Sigmoid colon (tissue), 7 donors: ENCODE measurements around the gene LPAR1. TPM values are rescaled to one million over a fixed set of nuclear protein-coding genes. Genes with fewer than 3 reads are reported as not detected.

Source experiments
- DNase-seq: peaks from one replicate; pipeline ENCODE4 v3.0.0-alpha.2; 2019
- H3K27ac ChIP-seq, 4 donors: fragments of 200-600 bp; sonication (generic); one replicate each; pipeline ENCODE4 v1.5.1; 2016 to 2019; ENCODE audit warnings: mild to moderate bottlenecking in 1 of 4
- H3K27me3 ChIP-seq, 3 donors: fragments of 200-600 bp; sonication (generic); one replicate each; pipeline ENCODE4 v1.5.1; 2019; ENCODE audit warnings: mild to moderate bottlenecking in 1 of 3
- H3K36me3 ChIP-seq, 4 donors: fragments of 200-600 bp; sonication (generic); one replicate each; pipeline ENCODE4 v1.5.1; 2016 to 2019
- H3K4me1 ChIP-seq, 4 donors: fragments of 200-600 bp; sonication (generic); one replicate each; pipeline ENCODE4 v1.5.1; 2017 to 2019
- H3K4me3 ChIP-seq, 4 donors: fragments of 200-600 bp; sonication (generic); one replicate each; pipeline ENCODE4 v1.5.1; 2017 to 2019; ENCODE audit warnings: mild to moderate bottlenecking in 2 of 4, moderate library complexity in 1 of 4
- H3K9me3 ChIP-seq, 4 donors: fragments of 200-600 bp in 3 of 4; sonication (generic) in 3 of 4; one replicate each; pipeline versions ENCODE4 v1.5.1 to v1.6.1; 2013 to 2019
- EP300 ChIP-seq, 4 donors: sonication (generic); formaldehyde crosslinking; IDR thresholded peaks; one replicate each; pipeline ENCODE4 v1.6.1; 2017; ENCODE audit warnings: antibody characterized with exemption in 4 of 4
- POLR2A ChIP-seq, 2 donors: fragments of 450-650 bp; IDR thresholded peaks; one replicate each; pipeline ENCODE4 v1.6.1; 2016; ENCODE audit warnings: antibody characterized with exemption in 2 of 2, mild to moderate bottlenecking in 2 of 2, moderate library complexity in 2 of 2
- POLR2AphosphoS5 ChIP-seq, 4 donors: sonication (generic); formaldehyde crosslinking; IDR thresholded peaks; one replicate each; pipeline ENCODE4 v1.6.1; 2017; ENCODE audit warnings: antibody characterized with exemption in 4 of 4
- WGBS, 2 donors: extraction: QIAGEN DNeasy Blood & Tissue Kit; methylation state at CpG; one replicate each; pipeline ENCODE4 v1.1.7; 2013; 5-methylcytosine and 5-hydroxymethylcytosine counted together
- intact Hi-C: fragments of 100-400 bp; cut with DNase I; formaldehyde crosslinking; loops from one replicate; pipeline ENCODE4 v1.15.1; 2023
- polyA plus RNA-seq, 3 donors: library from polyadenylated mRNA; stranded (reverse); fragments of 200-250 nt; gene quantifications; one replicate each; pipeline ENCODE4 v1.2.3, GENCODE V29; 2013
- total RNA-seq, 4 donors: library from RNA; depleted of rRNA; stranded (reverse); fragments of >200 nt; gene quantifications; one replicate each; pipeline ENCODE4 v1.1.0, GENCODE V29; 2016
- TF ChIP-seq, protein P1 (sequence below), 4 experiments: fragments of 450-650 bp in 3 of 4; fragments of 200-600 bp in 1 of 4; IDR thresholded peaks; one replicate each; pipeline ENCODE4 v1.5.1; 2016 to 2019; ENCODE audit warnings: antibody characterized with exemption in 4 of 4, mild to moderate bottlenecking in 3 of 4, moderate library complexity in 2 of 4
- donor health status: healthy with polysubstance abuse.
- donor health status: Bipolar disorder and iron deficiency.
- donor health status: healthy.

Gene LPAR1
- total and polyA plus RNA-seq, 7 donors = 11.3 to 62.4 (median 34.9) TPM

DNA sequence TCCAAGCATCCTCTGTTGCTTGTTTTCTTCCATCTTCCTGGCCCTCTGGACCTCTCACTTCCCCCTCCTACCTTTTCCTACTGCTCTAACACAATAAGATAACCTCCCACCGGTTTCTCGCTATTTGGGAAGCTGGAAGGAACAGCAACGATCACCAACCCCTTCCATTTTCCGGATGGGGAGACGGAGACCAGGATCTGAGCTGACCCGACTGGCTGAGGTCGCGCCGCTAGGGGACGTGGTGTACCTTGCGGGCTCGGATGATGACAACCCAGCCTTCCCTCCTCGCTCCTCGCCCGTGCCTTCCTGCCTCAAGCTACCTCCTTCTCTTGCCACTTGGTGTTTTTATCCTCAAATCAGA, 1.9 kb downstream of the LPAR1 start:
- peaks cover 0 to 18% (median 12%) of the 10 kb centered on the region in 4 donors for H3K4me1 ChIP-seq

DNA sequence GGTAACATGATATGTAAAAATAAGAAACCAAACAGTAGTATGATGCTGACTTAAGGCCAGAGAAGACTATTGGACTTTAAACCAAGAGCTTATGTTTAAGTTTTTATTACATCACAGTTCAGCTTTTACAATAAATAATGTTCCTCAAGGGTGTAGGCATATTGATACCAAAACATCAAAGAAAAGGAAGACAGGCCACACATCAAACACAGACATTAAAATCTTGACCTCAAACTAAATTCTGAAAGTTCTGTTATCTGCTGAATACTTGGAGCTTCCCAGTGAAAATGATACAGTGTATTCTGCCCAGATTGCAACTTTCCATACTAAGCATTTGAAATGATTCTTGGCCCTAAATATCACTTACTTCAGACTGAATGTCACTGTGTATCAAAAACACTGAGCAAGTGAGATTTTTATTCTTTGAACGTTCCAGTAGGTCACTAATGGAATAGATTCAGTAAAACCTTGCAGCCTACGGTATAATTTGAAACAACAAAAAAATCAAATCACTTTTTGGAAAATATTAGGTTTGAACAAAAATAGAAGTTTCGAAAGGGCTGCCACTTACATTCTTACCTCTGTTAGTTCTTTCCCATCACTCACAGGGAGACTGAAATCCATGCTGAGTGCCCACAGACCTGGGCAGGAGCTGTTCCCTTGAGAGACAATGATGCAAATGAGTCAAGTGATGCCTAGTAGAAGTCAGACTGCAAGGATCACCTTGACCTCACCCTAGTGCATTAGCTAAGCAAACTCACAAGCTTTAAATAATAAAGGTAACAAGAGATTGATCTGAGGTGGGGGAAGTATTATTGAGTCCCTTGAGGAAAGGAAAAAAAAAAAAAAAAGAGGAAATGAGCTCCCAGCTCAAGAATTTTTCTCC, 2.5 kb downstream of the LPAR1 start:
- H3K36me3 ChIP-seq = no peaks in the 10 kb centered on the region
- peak overlapping the region; percentile 79 to 85 (median 83) for H3K27ac ChIP-seq
- DNase-seq = no peak
- TF ChIP-seq POLR2A (IDR thresholded peaks at IDR 0.05) = no peak
- TF ChIP-seq, protein P1, sequence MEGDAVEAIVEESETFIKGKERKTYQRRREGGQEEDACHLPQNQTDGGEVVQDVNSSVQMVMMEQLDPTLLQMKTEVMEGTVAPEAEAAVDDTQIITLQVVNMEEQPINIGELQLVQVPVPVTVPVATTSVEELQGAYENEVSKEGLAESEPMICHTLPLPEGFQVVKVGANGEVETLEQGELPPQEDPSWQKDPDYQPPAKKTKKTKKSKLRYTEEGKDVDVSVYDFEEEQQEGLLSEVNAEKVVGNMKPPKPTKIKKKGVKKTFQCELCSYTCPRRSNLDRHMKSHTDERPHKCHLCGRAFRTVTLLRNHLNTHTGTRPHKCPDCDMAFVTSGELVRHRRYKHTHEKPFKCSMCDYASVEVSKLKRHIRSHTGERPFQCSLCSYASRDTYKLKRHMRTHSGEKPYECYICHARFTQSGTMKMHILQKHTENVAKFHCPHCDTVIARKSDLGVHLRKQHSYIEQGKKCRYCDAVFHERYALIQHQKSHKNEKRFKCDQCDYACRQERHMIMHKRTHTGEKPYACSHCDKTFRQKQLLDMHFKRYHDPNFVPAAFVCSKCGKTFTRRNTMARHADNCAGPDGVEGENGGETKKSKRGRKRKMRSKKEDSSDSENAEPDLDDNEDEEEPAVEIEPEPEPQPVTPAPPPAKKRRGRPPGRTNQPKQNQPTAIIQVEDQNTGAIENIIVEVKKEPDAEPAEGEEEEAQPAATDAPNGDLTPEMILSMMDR (IDR thresholded peaks at IDR 0.05) = no peak
- TF ChIP-seq EP300 (IDR thresholded peaks at IDR 0.05) = no peak
- TF ChIP-seq POLR2AphosphoS5 (IDR thresholded peaks at IDR 0.05) = no peak
- peaks cover 0 to 18% (median 12%) of the 10 kb centered on the region in 4 donors for H3K4me1 ChIP-seq
- H3K27me3 ChIP-seq = peaks cover 12 to 57% (median 18%) of the 10 kb centered on the region in 3 donors
- H3K4me3 ChIP-seq = peak overlapping the region; percentile 39 to 64 (median 57)
- H3K9me3 ChIP-seq = no peaks in the 10 kb centered on the region
- WGBS, 2 donors = 73 to 79% methylated on average over 3 of the region's 3 CpGs
- intact Hi-C loops = loop anchor here (5.0 to 10.0 kb wide), 4 partner anchors 141 to 381 kb away; no protein-coding TSS in a partner anchor

More for the DNA sequence above, 1.9 kb downstream of the LPAR1 start:
- H3K27ac ChIP-seq = peak overlapping the region; percentile 79 to 85 (median 83)
- peak overlapping the region; percentile 39 to 64 (median 57) for H3K4me3 ChIP-seq
- peaks cover 12 to 57% (median 18%) of the 10 kb centered on the region in 3 donors for H3K27me3 ChIP-seq
- 3 to 15% methylated on average over 15 of the region's 15 CpGs for WGBS, 2 donors
- TF ChIP-seq POLR2A (IDR thresholded peaks at IDR 0.05) (no peak), POLR2AphosphoS5 (IDR thresholded peaks at IDR 0.05) (peak in 3 of 4 donors; percentile 8 to 40 (median 30)), EP300 (IDR thresholded peaks at IDR 0.05) (no peak)
- TF ChIP-seq, protein P1 (IDR thresholded peaks at IDR 0.05) = peak; percentile 18 to 41 (median 34)
- intact Hi-C loops = loop anchor here (5.0 to 10.0 kb wide), 4 partner anchors 142 to 382 kb away; no protein-coding TSS in a partner anchor
- no peaks in the 10 kb centered on the region for H3K9me3 ChIP-seq
- no peaks in the 10 kb centered on the region for H3K36me3 ChIP-seq
- DNase-seq = peak; percentile 88

DNA sequence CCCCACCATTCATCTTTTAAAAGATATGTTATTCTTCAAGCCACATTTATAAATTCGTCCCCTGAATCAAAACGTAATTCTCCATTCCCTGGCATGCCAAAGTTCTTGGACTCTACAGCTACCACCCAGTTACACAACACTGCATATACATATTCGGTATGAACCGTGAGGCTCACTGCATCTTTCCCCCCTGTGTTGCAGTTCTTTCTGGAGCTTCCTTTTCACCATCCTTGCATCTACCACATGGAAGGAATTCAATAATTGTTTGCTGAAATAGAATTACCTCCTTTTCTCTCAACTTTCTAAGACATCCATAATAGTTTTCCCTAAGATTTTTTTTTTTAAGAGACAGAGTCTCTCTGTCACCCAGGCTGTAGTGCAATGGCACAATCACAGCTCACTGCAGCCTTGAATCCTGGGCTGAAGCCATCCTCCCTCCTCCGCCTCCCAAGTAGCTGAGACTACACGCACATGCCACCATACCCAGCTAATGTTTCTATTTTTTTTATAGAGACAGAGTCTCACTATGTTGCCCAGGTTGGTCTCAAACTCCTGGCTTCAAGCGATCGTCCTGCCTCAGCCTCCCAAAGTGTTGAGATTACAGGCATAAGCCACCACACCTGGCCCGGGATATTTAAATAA, 3.3 kb downstream of the LPAR1 start:
- no peaks in the 10 kb centered on the region for H3K36me3 ChIP-seq
- intact Hi-C loops = loop anchor here (5.0 to 10.0 kb wide), 4 partner anchors 140 to 380 kb away; no protein-coding TSS in a partner anchor
- H3K4me1 ChIP-seq = peaks cover 0 to 18% (median 12%) of the 10 kb centered on the region in 4 donors
- peaks cover 12 to 57% (median 18%) of the 10 kb centered on the region in 3 donors for H3K27me3 ChIP-seq
- no peak for DNase-seq
- H3K27ac ChIP-seq = peak overlapping the region; percentile 33 to 84 (median 80)
- no peak overlapping the region for H3K4me3 ChIP-seq
- 62 to 79% methylated on average over 9 of the region's 9 CpGs for WGBS, 2 donors
- H3K9me3 ChIP-seq = no peaks in the 10 kb centered on the region
- no peak for TF ChIP-seq EP300 (IDR thresholded peaks at IDR 0.05)
- no peak for TF ChIP-seq POLR2AphosphoS5 (IDR thresholded peaks at IDR 0.05)
- TF ChIP-seq POLR2A (IDR thresholded peaks at IDR 0.05) = no peak
- TF ChIP-seq, protein P1 (IDR thresholded peaks at IDR 0.05) = no peak

DNA sequence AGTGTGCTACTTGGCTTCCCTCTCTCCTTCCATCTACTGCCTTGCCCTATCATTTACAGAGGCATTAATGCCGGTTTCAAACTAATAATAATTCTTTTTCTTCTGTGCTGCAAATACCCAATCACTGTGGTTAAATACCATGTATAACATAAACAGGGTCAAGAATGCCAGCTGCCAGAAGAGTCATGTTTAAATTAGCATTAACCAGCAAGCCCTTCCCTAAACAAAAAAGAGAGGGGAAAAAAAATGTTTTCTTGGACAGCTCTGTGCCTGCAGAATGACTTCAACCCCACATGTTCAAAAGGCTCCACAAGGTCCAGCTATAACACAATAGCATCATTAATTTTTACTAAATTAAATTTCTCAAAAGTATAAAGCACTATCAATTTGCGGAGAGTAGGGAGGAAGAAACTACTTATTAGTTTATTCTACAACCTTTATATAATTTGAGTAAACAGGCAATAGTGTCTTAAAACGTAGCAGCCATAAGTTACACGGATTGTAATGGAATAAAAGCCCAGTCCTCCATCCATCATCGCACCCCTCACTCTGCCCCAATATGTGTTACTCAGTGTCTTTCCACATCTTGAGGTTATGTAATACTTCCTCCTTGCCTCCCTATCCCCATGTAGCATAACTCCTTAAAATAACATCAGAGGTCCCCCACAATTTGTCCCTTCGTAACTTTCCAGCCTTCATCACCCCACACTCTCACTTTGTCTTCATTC, 3.9 kb downstream of the LPAR1 start:
- no peak for TF ChIP-seq POLR2A (IDR thresholded peaks at IDR 0.05)
- TF ChIP-seq, protein P1 (IDR thresholded peaks at IDR 0.05) = no peak
- TF ChIP-seq EP300 (IDR thresholded peaks at IDR 0.05) = no peak
- TF ChIP-seq POLR2AphosphoS5 (IDR thresholded peaks at IDR 0.05) = no peak
- H3K36me3 ChIP-seq = no peaks in the 10 kb centered on the region
- H3K4me1 ChIP-seq = peaks cover 0 to 18% (median 12%) of the 10 kb centered on the region in 4 donors
- no peaks in the 10 kb centered on the region for H3K9me3 ChIP-seq
- peak overlapping the region in 3 of 4 donors; percentile 41 to 79 (median 49) for H3K27ac ChIP-seq
- intact Hi-C loops = loop anchor here (10.0 kb wide), 3 partner anchors 140 to 380 kb away; no protein-coding TSS in a partner anchor
- H3K4me3 ChIP-seq = no peak overlapping the region
- WGBS, 2 donors = 73 to 78% methylated on average over 6 of the region's 6 CpGs
- H3K27me3 ChIP-seq = peaks cover 12 to 57% (median 18%) of the 10 kb centered on the region in 3 donors
- no peak for DNase-seq
